A549 (cell line): ENCODE measurements around the gene TCTN3. TPM values are rescaled to one million over a fixed set of nuclear protein-coding genes. Genes with fewer than 3 reads are reported as not detected.

Experiments
- ATAC-seq, 2 experiments: fragments of 200-7000 bp in 1 of 2; fragments of >200 bp in 1 of 2; cut with Nextera tagmentation in 1 of 2; cut with Tn5 transposase in 1 of 2; 3 replicates each; pipeline versions ENCODE4 v1.8.0 to v1.9.1; 2018 to 2020; ENCODE audit warnings: mild to moderate bottlenecking in 1 of 2, moderate library complexity in 1 of 2
- CTCF ChIA-PET: fragments of 300-600 bp; sonication (Branson Sonifier 250); formaldehyde crosslinking; extraction: SDS; loops from one replicate; lab custom pipeline; 2021; ENCODE audit warnings: antibody characterized with exemption, inconsistent platforms; lab: Yijun Ruan, JAX
- POLR2A ChIA-PET: fragments of 350-600 bp; formaldehyde crosslinking; extraction: SDS; loops from one replicate; lab custom pipeline; 2021; ENCODE audit warnings: antibody characterized with exemption, inconsistent platforms; lab: Yijun Ruan, JAX
- DNase-seq, 2 experiments: peaks; one replicate each; pipeline versions ENCODE4 v3.0.0 to v3.0.0-alpha.2; 2011 to 2016; ENCODE audit warnings: low read depth in 1 of 2, low spot score in 1 of 2
- FAIRE-seq: peaks from 2 replicates; lab custom pipeline; 2011; peaks lifted over from hg19 to GRCh38; lab: Jason Lieb, UNC
- H3K27ac ChIP-seq, 2 experiments: fragments of >200 bp; sonication (Bioruptor Twin); formaldehyde crosslinking; 3 replicates each; pipeline ENCODE4 v1.5.1; 2016 to 2017
- H3K4me1 ChIP-seq: fragments of >200 bp; sonication (Bioruptor Twin); formaldehyde crosslinking; 3 replicates; pipeline ENCODE4 v1.6.1; 2016
- H3K4me2 ChIP-seq: fragments of >200 bp; sonication (Bioruptor Twin); formaldehyde crosslinking; 3 replicates; pipeline ENCODE4 v1.6.1; 2016
- H3K4me3 ChIP-seq: fragments of >200 bp; sonication (Bioruptor Twin); formaldehyde crosslinking; 3 replicates; pipeline ENCODE4 v1.5.1; 2016
- H3K9me3 ChIP-seq: fragments of >200 bp; sonication (Bioruptor Twin); formaldehyde crosslinking; 3 replicates; pipeline ENCODE4 v1.6.1; 2016
- BCL3 ChIP-seq: fragments of >200 bp; sonication (Bioruptor Twin); formaldehyde crosslinking; IDR thresholded peaks from 3 replicates; pipeline ENCODE4 v1.6.1; 2016
- CBX2 ChIP-seq: fragments of 200-600 bp; sonication (generic); IDR thresholded peaks from 2 replicates; pipeline ENCODE4 v1.6.1; 2016; ENCODE audit warnings: low read depth, mild to moderate bottlenecking, borderline replicate concordance
- CBX8 ChIP-seq: fragments of 200-600 bp; sonication (generic); IDR thresholded peaks from 2 replicates; pipeline ENCODE4 v1.6.1; 2016
- CEBPB ChIP-seq, 2 experiments: fragments of >200 bp in 1 of 2; sonication (Bioruptor Twin) in 1 of 2; formaldehyde crosslinking in 1 of 2; IDR thresholded peaks; 2 replicates each; pipeline ENCODE4 v1.6.1; 2012 to 2016
- E2F6 ChIP-seq: IDR thresholded peaks from 2 replicates; pipeline ENCODE4 v1.6.1; 2012; ENCODE audit warnings: low read depth, borderline replicate concordance
- EHF ChIP-seq: fragments of 250-450 bp; sonication (Bioruptor Pico); IDR thresholded peaks from 2 replicates; pipeline ENCODE4 v1.5.0; 2020; ENCODE audit warnings: mild to moderate bottlenecking
- EP300 ChIP-seq, 2 experiments: fragments of >200 bp; sonication (Bioruptor Twin); formaldehyde crosslinking; IDR thresholded peaks; 2 replicates in 1 of 2; 3 replicates in 1 of 2; pipeline ENCODE4 v1.6.1; 2016 to 2017
- FOSB ChIP-seq: fragments of 250-450 bp; sonication (Bioruptor Pico); IDR thresholded peaks from 2 replicates; pipeline ENCODE4 v1.5.0; 2020; ENCODE audit warnings: mild to moderate bottlenecking, moderate library complexity
- FOXS1 ChIP-seq: fragments of 250-450 bp; sonication (Bioruptor Pico); IDR thresholded peaks from 2 replicates; pipeline ENCODE4 v1.5.0; 2020; ENCODE audit warnings: mild to moderate bottlenecking, moderate library complexity
- HES2 ChIP-seq: fragments of >200 bp; sonication (Bioruptor Twin); formaldehyde crosslinking; IDR thresholded peaks from 2 replicates; pipeline ENCODE4 v1.6.1; 2016
- HMGXB4 ChIP-seq: fragments of 250-450 bp; sonication (Bioruptor Pico); IDR thresholded peaks from 2 replicates; pipeline ENCODE4 v1.5.0; 2021; ENCODE audit warnings: mild to moderate bottlenecking, moderate library complexity, borderline replicate concordance
- JUNB ChIP-seq: fragments of >200 bp; sonication (Bioruptor Twin); formaldehyde crosslinking; IDR thresholded peaks from 2 replicates; pipeline ENCODE4 v1.6.1; 2016
- KDM5A ChIP-seq: fragments of 200-600 bp; sonication (generic); IDR thresholded peaks from 2 replicates; pipeline ENCODE4 v1.6.1; 2016; ENCODE audit warnings: antibody characterized with exemption, mild to moderate bottlenecking
- NR3C1 ChIP-seq: fragments of >200 bp; sonication (Bioruptor Twin); formaldehyde crosslinking; IDR thresholded peaks from 3 replicates; pipeline ENCODE4 v1.6.1; 2017
- PHF8 ChIP-seq: fragments of 200-600 bp; sonication (generic); IDR thresholded peaks from 2 replicates; pipeline ENCODE4 v1.6.1; 2016; ENCODE audit warnings: low read depth, mild to moderate bottlenecking, antibody characterized with exemption, moderate library complexity, borderline replicate concordance
- REST ChIP-seq: fragments of 200-600 bp; sonication (generic); IDR thresholded peaks from 2 replicates; pipeline ENCODE4 v1.6.1; 2016; ENCODE audit warnings: antibody characterized with exemption, mild to moderate bottlenecking, moderate library complexity
- SMC3 ChIP-seq: fragments of >200 bp; sonication (Bioruptor Twin); formaldehyde crosslinking; IDR thresholded peaks from 3 replicates; pipeline ENCODE4 v1.6.1; 2018; ENCODE audit warnings: inconsistent platforms
- TFCP2L1 ChIP-seq: fragments of 250-450 bp; sonication (Bioruptor Pico); IDR thresholded peaks from 2 replicates; pipeline ENCODE4 v1.5.0; 2021; ENCODE audit warnings: mild to moderate bottlenecking
- WGBS: methylation state at CpG from one replicate; pipeline ENCODE4 v1.1.6; 2017; ENCODE audit errors: missing lambda C conversion rate; 5-methylcytosine and 5-hydroxymethylcytosine counted together
- polyA plus RNA-seq, 4 experiments: library from polyadenylated mRNA; depleted of rRNA in 3 of 4; stranded (reverse); fragments of >200 nt; fragmentation: RNase III in 1 of 4; extraction: RNeasy Plus Mini Kit Qiagen cat#74134 plus additional on column Dnase treatment in 1 of 4; gene quantifications; 2 replicates in 3 of 4; 3 replicates in 1 of 4; pipeline ENCODE4 v1.2.3, GENCODE V29; 2011 to 2017

Gene TCTN3
- polyA plus RNA-seq, 2 of the 4 experiments (the other 2 are of a cell fraction) = 36.5 to 55.5 TPM

- TF ChIP-seq HMGXB4 (CRISPR knock-in tag) (no peak), EP300 (IDR thresholded peaks at IDR 0.05) (no peak), PHF8 (no peak), CBX8 (no peak), CEBPB (IDR thresholded peaks at IDR 0.05) (no peak), REST (no peak), BCL3 (no peak), SMC3 (no peak), E2F6 (no peak)
- H3K27ac ChIP-seq = no peak overlapping the region
- no peaks in the 10 kb centered on the region for H3K9me3 ChIP-seq
- POLR2A ChIA-PET = no interaction called here
- H3K4me2 ChIP-seq = no peak overlapping the region
- no peak overlapping the region for H3K4me3 ChIP-seq
- CTCF ChIA-PET = no interaction called here
- H3K4me1 ChIP-seq = no peaks in the 10 kb centered on the region
- DNase-seq = no peak
- no peak for FAIRE-seq
- no peak for ATAC-seq
- WGBS = 55% methylated on average over 1 of the region's 1 CpG
Observed at GRCh38 chr10:95644901-95645300, 48.8 kb downstream of the TCTN3 start.

- DNase-seq = no peak
- ChIA-PET POLR2A (no interaction called here), CTCF (interaction anchor here (0.7 to 1.3 kb wide), 3 partner anchors 8 to 267 kb away, joined by 3 to 5 read pairs (median 3); partner anchors contain the start of gene TCTN3)
- H3K4me1 ChIP-seq = no peaks in the 10 kb centered on the region
- no peaks in the 10 kb centered on the region for H3K9me3 ChIP-seq
- H3K27ac ChIP-seq = no peak overlapping the region
- H3K4me2 ChIP-seq = no peak overlapping the region
- TF ChIP-seq FOXS1 (CRISPR knock-in tag) = no peak
- TF ChIP-seq HES2 = no peak
- TF ChIP-seq KDM5A = no peak
- no peak for TF ChIP-seq EHF (CRISPR knock-in tag)
- no peak for TF ChIP-seq TFCP2L1
- no peak for TF ChIP-seq CBX2
- TF ChIP-seq NR3C1 = no peak
- no peak for TF ChIP-seq JUNB
- TF ChIP-seq FOSB (CRISPR knock-in tag) = no peak
- no peak overlapping the region for H3K4me3 ChIP-seq
- no peak for ATAC-seq
- 100% methylated on average over 1 of the region's 1 CpG for WGBS
- FAIRE-seq = no peak
Observed at GRCh38 chr10:95640891-95641315, 52.8 kb downstream of the TCTN3 start.
